ENCODE measurements around the gene MAFB.
A peak's percentile ranks its signal among the peaks of the same experiment; 100 is the strongest.
"Not testable (repeated sequence)": the region's sequence is repeated elsewhere in the genome, so short reads cannot be mapped to it uniquely, and the experiment has no call there.

MAFB gene

GRCh38 chr20:40689100-40689942, at the start of gene MAFB:
MAFB (minus strand) TSS chr20:40689236; CDS start chr20:40688850, 386 bp downstream.
- DNase-seq: peak; percentile 27 to 64

- DNase-seq: not testable (repeated sequence)
Observed at GRCh38 chr20:40736468-40736867, 47.4 kb upstream of the MAFB start.

- DNase-seq: no peak
Observed at GRCh38 chr20:40728996-40729395, 40.0 kb upstream of the MAFB start.

GRCh38 chr20:40728470-40728869, 39.4 kb upstream of the MAFB start:
- DNase-seq: no peak

- no peak for DNase-seq
Observed at GRCh38 chr20:40727960-40728359, 38.9 kb upstream of the MAFB start.

- DNase-seq: no peak
Observed at GRCh38 chr20:40726776-40727175, 37.7 kb upstream of the MAFB start.

GRCh38 chr20:40724566-40724965, 35.5 kb upstream of the MAFB start:
- DNase-seq: no peak

GRCh38 chr20:40720826-40721225, 31.8 kb upstream of the MAFB start:
- DNase-seq: no peak

GRCh38 chr20:40720099-40720498, 31.1 kb upstream of the MAFB start:
- DNase-seq: no peak

GRCh38 chr20:40718982-40719729, 30.1 kb upstream of the MAFB start:
- DNase-seq: no peak

GRCh38 chr20:40718214-40718977, 29.4 kb upstream of the MAFB start:
- no peak for DNase-seq

GRCh38 chr20:40717343-40717865, 28.4 kb upstream of the MAFB start:
- no peak for DNase-seq

- DNase-seq: no peak
Observed at GRCh38 chr20:40715491-40715890, 26.5 kb upstream of the MAFB start.

GRCh38 chr20:40714916-40715315, 25.9 kb upstream of the MAFB start:
- no peak for DNase-seq

GRCh38 chr20:40714109-40714508, 25.1 kb upstream of the MAFB start:
- no peak for DNase-seq

GRCh38 chr20:40713508-40713907, 24.5 kb upstream of the MAFB start:
- no peak for DNase-seq

- DNase-seq: no peak
Observed at GRCh38 chr20:40711079-40711478, 22.0 kb upstream of the MAFB start.

- DNase-seq: no peak
Observed at GRCh38 chr20:40710603-40711002, 21.6 kb upstream of the MAFB start.

GRCh38 chr20:40706977-40707582, 18.0 kb upstream of the MAFB start:
- no peak for DNase-seq

- no peak for DNase-seq
Observed at GRCh38 chr20:40705413-40705812, 16.4 kb upstream of the MAFB start.

- no peak for DNase-seq
Observed at GRCh38 chr20:40704828-40705227, 15.8 kb upstream of the MAFB start.

- DNase-seq: no peak
Observed at GRCh38 chr20:40703975-40704530, 15.0 kb upstream of the MAFB start.

All from stimulated activated CD4-positive, alpha-beta T cell treated with anti-CD3 and anti-CD28 coated beads, Interleukin-2, amount 100 ng/mL, for 24 hours (primary cell).